ENCODE measurements around the gene ERN1.
A peak's percentile ranks its signal among the peaks of the same experiment; 100 is the strongest.

The ERN1 gene

DNA sequence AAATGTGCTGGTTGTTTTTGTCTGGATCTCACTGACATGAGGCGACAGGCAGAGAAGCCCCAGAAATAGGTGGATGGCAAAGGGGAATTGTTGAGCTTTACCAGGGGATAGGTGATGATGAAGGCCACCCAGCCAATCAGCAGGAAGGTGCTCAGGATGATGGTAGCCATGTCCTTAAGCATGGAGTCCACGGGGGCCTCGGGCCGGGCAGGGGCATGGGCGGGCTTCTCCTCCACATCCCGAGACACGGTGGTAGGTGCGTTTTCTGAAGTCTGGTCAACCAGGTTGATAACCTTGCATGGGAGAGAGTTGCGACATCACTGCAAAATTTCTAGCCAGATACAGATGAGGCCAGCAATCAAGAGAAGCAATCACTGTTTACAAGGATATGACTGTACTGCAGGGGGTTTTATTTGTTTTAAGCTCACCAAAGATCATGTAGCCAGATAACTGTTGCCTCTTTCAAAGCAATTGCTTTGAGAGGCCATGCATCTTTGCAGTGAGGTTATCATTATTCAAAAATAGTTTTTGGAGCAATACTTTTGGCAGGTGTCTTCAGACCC is 72.2 kb downstream of the ERN1 start:
- DNase-seq: no peak

DNA sequence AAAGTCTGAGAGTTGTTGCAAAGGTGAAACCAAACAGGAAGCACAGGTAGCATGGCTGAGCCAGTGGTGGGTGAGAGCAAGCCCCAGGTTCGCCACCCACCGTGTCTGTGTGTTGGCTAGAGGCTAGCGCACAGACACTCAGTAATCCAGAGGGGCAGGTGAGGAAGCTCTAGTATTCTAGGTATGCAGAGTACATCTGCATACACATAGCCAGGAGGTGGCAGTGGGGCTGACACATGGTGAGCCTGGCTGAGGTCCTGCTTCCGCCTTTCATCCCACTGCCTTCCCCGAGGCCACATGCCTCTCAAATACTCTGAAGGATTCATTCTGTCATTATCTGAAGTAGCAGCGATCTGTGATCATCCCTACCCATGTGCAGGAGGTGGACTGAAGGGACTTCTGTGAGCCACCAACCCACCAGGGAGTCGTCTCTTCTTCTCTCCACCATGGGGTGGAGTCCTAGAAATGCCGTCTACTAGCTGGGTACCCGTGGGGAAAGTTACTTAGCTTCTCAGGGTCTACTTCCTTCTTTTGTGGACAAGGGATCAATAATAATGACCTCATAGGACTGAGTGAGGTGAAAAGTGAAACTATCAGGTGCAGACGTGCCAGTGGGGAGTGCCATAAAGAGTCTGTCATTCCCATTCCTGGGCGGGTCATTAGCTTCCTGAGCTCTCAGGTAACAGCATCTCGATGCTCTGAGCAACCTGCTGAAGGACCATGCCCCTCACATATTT is 73.5 kb downstream of the ERN1 start:
- no peak for DNase-seq

DNA sequence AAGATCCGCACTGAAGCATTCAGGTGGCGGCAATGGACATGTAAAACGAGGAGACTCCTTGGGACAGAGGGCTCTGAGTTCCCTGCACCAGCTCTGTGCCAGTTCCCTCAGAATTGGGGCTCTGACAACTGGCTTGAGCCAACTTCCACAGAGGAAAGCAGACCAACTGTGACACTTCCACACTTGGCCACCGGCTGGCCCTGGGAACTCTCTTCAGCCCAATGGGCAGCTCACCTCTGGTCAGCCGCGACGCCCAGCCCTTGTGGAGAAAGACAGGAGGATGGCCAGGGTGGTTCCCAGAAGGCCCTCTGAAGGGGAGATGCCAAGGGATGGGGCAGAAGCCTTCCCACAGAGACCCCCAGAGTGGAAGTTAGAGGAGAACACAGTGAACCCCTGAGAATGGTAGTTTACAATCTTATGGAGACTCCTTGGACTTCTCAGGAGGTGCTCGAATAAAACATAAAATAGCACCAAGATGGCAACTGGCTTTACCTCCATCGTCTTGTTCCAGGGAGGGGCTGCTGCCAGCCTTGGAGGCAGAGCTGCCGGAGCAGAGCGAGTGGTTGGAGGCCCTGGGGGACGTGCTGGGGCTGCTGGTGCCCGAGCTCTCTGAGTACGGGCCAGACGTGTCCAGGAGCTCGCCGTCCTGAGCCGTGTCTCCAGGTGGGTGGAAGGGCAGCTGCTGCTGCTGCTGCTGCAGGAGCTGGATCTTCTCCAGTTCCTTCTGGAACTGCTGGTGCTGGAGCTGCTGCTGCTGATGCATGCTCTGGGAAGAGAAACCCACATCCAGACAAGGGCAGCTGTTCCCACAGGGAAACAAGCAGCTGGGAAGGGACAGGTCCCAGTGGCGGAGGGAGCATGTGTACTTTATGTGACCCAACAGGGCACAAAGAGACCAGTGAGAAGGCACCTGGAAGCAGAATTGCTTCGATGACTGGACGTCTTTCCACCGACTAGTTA is 74.5 kb downstream of the ERN1 start:
- DNase-seq: no peak

DNA sequence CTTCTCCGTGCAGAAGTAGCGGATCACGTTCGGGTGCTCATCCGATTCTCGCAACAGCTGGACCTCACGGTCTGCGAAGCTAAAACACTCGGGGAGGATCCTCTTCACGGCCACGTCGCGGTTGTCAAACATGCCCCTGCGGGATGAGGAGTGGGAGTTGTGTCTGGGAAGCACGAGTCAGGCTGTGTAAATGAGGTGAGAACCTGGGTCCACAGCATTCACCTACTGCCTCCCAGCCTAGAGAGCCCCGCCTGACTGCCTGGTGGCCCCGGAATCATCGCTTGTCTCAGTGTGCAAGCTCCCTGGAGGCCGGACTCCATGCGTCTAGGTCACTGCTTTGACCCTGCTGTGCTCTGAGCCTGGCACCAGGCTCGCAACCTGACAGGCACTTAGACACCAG is 75.6 kb downstream of the ERN1 start:
- no peak for DNase-seq

DNA sequence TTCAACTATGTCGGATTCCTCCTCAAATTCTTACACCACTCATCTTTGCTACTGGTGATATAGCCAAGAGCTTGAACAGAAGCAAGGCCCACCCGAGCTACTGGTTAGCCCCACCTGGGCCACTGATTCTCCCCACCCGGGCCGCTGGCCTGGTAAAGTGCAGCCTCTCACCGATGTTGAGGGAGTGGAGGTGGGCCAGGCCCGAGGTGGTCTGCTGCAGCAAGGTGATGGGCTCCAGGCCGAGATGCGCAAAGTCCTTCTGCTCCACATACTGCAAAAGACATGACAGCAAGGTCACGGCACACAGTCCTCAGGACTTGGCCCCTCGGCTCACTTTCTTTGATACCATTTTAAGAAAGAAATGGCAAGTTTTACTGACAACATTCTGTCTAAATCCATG is 76.8 kb downstream of the ERN1 start:
- no peak for DNase-seq

DNA sequence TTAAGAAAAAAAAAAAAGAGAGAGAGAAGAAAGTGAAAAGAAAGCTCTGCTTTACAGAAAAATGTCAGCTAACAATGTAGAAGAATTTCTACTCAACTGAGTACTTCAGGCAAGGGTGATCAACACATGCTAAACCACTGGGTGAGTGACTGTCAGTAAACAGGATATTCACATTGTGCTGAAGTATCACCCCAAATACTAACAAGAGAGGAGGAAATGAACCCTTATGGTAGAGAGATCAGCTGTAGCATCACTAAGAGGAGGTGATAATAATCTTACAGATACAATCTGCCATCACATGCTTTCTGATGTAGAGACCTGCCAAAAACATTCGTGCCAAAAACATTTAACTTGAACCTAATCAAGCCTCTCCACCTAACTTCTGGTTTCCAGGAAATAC is 78.8 kb downstream of the ERN1 start:
- DNase-seq: no peak

DNA sequence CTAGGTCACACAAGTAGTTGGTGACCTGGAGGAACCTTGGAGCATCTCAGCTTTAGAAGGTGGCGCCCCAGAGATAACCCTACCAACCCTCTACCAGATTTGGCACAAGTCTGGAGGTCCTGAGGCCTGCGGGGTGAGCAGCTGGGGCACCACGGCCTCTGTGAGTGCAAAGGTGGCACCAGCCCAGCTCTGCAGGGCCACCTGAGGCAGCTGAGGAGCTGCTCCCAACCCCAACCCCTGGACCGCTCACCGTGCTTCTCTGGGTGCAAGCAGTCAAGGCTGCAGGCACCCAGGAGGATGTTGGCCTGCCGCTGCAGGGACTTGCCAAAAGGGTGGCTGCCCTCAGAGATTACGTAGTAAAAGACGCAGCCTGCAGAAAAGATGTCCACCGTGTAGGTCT is 81.1 kb downstream of the ERN1 start:
- no peak for DNase-seq

DNA sequence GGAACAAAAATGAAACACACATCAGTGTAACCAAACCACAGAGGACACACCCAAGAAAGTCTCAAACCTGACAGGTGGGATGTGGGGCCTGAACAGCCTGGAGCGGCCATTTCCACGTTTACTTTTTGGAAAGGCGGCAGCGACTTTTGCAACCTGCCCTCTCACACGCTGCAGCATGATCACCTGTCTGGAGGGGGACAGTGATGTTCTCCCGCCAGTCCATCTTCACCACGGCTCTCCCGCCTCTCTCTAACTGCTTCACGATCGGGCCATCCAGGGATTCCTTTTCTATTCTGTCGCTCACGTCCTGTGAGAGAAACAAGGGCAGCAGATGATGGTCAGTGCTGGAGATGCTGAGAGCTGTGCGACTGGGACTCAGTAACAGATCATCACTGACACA is 84.8 kb downstream of the ERN1 start:
- no peak for DNase-seq

DNA sequence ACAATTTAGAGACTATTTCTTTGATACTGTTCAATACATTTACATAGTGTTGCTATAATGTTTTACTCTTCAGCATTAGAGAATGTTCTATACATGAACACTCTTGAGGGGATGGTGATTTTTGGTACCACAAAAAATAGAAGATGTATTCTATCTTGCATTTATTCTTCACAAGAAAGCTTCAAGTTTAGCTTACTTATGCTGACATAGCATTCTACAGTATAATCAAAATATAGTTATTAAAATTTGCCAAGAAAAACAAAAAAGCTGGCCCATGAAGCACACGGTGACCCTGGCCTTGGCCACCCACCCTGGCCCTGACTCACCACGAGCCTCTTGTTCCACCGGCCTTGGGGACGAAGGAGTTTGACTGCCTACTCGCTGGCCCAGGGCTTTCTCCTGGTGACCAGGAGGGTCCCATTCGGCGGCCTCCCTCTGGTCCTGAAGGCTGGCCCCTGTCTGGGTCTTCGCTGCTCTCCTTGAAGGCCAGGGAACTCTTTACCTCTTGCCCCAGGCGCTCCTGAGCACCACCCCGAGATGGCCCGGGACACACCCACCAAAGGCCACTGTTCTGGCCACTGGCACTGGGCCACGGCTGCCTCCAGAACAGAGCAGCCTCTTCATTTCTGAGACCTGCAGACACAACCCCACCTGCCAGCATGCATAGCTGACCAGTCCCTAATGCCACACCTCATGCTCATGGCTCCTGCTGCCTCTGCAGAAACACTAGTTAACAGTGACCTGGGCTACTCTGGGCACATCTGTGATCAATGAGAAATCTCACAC is 87.1 kb downstream of the ERN1 start:
- DNase-seq: no peak

DNA sequence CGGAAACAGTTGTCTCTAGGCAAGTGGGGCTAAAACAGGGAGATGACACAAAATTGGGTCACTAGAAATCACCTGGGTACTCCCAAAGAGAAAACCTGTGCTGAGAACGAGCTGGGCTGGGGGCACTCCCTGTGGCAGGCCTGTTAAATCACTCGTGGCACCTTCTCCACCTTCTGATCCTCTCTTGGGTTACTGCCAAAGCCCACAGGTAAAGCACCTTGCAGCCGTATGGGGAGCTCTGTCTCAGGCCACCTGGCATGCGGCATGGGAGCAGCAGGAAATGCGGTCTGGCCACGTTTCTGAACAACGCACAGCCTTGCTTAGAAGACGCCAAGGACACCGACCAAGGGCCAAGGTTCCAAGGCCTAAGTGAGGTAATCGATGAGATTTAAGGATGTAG is 88.0 kb downstream of the ERN1 start:
- peak in 1 of 14 donors; percentile 1 for DNase-seq

DNA sequence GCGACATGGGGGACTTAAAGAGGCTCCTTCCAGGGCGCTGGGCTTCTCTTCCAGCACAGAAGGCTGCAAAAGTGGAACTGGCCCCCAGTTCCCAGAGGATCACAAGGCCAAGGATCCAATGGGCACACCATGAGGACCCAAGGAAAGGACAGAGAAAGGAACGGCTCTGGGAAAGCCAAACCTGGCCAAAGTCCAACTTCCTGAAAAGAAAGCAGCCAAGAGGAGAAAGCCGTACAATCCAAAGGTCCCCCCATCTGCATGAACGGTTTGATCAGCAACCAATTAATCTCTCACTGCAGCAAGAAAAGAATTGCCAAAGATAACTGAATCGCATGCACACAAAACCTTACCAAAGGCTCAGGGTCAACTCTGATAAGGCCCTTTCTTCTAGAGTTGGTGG is 89.7 kb downstream of the ERN1 start:
- no peak for DNase-seq

DNA sequence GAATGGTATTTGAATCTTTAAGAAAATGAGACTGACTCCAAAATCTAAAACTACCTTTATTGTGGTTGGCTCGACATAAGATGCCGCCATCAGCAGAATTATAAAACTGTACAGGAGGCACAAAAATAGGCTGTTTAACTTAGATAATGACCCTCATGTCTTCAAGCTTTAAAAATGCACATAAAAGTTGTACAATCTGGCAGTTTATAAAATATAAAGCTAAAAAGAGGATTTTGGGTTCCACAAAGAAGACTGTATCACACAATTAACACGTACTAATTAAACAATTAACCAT is 90.9 kb downstream of the ERN1 start:
- no peak for DNase-seq

DNA sequence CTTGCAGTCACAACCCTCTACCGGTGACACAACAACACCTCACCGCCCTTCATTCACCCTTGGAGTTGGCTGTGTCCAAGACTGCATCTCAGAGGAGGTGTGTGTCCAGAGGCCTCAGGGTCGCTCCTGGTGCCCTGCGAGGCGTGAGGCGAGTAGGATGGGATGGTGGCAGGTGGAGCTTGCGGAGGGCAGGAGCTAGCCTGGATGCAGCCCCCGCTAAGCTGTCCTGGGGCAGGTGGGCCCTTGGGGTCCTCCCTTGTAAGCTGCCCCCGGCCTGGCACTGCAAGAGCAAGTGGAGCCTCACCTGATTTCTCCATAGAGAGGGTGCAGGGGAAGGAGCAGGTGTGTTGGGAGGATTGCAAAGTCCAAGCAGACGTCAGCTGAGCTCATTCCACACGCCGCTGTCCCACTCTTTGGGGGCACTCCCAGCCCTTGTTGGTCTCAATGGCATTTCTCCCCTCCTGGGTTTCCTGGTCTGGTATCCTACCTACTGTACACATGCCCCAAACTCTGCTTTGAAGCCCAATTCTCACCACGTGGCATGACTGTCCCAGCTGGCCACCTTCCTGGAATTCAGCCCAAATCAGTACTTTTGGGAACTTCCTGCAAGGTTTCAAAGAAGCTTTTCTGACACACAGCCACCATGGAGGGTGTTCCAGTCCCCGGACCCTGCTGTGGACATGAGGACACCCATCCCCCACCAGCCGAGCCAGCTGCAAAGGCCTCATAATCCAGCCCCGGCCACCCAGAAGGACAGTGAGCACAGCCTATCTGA is 91.4 kb downstream of the ERN1 start:
- no peak for DNase-seq

DNA sequence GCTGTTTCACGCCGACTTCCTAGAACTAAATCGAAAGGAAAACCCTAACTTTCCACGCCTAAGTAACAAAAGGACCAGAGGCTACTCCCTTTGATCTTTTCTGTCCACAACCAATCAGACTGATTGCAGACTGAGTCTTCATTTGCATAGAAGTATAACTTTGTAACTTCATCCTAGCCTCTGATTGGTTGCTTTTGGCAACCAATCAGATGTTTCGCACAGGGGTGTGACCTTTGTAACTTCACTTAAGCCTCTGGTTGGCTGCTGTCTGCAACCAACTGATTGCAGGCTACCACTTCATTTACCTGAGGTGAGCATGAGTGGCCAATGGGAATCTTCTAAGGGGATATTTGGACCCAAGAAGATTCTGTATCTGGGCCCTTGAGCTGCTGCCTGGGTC is 92.1 kb downstream of the ERN1 start:
- DNase-seq: no peak

DNA sequence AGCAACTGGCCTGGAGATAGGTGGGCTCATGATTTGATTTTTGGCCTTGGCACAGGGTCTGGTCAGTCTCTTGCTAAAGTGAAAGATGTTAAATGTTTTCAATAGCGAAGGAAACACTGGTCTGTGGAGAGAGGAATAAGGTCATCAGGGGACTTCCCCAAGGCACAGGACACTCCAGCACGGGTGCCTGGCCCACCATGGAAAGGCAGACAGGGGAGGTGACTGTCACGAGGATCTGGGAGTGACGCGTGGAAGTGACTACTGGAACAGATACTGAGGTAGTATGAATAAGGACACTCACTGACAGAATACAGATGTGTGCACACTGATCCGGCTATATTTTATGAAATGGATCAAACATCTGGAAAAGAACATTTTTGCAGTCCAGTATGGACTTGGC is 92.8 kb downstream of the ERN1 start:
- no peak for DNase-seq

DNA sequence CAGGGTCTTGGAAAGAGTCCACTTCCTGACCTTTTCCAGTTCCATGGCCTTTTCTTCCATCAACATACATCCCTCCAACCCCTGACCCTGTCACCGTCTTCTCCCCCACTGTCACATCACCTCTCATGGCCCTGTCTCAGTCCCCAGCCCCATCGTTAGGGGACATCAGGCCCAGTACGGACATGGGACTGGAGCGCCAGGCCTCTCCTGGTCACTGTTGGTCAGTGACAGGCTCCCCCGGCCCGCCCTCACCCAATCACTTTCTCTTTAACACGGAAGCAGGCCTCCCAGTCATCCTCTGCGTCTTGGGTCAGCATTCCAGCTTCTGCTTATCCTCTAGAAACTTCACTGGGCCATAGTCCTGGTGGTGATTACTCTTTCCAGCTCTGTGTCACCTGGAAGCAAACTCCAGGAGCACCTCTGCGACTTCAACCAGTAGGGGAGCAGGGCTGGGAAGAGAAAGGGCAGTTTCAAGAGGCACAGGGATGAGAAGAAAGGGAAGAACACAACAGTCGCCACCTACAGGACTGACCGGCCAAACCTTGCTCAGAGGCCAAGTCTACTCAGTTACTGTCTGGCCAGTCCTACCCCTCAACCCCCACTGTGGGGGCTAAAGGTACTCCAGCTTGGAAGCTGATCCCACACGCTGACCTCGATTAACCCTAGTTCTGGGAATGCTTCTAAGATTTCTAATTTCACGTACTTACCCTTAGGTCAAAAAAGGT is 93.6 kb downstream of the ERN1 start:
- DNase-seq: no peak

DNA sequence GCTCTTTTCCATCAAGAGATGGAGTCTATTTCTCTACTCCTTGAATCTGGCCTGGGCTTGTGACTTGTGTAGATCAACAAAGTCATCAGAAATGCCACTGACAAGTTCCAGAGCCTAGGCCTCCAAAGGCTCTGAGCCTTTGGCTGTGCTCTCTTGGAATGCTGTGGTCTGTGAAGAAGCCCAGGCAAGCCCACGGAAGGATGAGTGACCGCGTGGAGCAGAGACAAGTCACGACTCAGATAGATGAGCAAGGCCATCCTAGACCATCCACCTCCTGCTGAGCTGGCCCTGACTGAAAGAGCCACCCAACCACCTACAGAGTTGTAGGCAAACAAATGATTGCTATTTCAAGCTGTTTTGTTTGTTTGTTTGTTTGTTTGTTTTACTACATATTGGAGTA is 97.9 kb downstream of the ERN1 start:
- DNase-seq: no peak

DNA sequence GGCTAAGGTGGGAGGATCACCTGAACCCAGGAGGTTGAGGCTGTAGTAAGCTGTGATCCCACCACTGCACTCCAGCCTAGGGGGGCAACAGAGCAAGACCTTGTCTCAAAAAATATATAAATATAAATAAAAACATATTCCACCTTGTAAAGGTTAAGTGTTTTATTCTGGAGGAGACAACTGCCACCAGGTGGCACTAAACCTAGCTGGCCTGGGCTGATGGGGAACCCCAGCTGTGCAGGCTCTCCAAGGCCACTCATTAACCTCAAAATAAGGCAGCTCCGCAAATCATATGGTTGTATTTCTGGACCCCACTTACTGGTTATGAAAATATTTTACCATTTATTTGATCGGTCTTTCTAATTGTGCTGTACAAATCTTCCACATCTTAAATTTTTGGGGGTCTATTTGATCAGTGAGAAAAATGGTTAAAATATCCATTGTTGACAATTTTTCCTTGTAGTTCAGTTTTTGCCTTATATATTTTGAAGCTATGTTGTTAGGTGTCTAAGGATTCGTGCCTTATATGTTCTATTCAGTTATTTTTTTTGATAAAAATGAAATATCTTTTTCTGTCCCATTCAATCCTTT is 101.0 kb downstream of the ERN1 start:
- DNase-seq: peak in 7 of 14 donors; percentile 7 to 23 (median 11)

DNA sequence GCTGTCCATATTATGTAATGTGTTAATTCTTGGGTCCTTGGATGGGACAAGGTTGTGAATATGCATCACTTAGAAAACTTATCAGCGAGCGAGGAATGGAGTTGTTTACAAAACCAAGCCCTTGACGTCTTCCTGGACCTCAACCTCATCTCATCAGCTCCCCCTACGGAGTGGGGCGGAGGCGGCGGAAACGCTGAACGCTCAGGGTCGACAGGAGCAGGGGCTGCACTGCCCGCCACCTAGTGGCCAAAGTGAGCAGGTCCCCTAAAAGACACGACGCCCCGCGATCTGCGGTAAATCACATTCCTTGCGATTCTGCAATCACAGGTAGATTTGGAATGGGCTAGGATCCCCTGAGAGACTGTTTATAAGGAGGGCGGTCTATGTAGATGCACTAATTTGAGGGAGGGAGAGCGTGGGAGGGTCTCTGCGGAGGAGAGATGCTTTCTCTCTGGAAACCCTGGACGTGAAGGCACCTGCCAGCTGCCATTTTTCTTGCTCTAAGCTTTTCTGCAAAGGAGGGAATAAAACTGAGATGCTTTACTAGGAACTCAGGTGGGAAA is 104.1 kb downstream of the ERN1 start:
- peak in 2 of 14 donors; percentile 9 to 27 for DNase-seq
